Stomach (tissue), 4 donors: ENCODE results near the gene LTF.

Source experiments
- CTCF ChIP-seq, 7 experiments: fragments of 450-650 bp in 4 of 7; fragments of 200-600 bp in 3 of 7; sonication (generic) in 3 of 7; IDR thresholded peaks; one replicate each; pipeline ENCODE4 v1.5.1; 2016 to 2019; ENCODE audit warnings: antibody characterized with exemption in 7 of 7, control low read depth in 2 of 7, mild to moderate bottlenecking in 1 of 7
- POLR2A ChIP-seq, 4 donors: fragments of 450-650 bp; IDR thresholded peaks; one replicate each; pipeline ENCODE4 v1.6.1; 2016; ENCODE audit warnings: antibody characterized with exemption in 4 of 4, control low read depth in 2 of 4, mild to moderate bottlenecking in 1 of 4, moderate library complexity in 1 of 4

GRCh38 chr3:46410669-46411068, 54.0 kb downstream of the LTF start:
- no peak for TF ChIP-seq CTCF (IDR thresholded peaks at IDR 0.05)
- no peak for TF ChIP-seq POLR2A (IDR thresholded peaks at IDR 0.05)
